PC-3 (cell line): ENCODE results near the gene ARMC3. TPM values are rescaled to one million over a fixed set of nuclear protein-coding genes. Genes with fewer than 3 reads are reported as not detected.

Experiments used
- ATAC-seq: fragments of 200-7000 bp; cut with Tn5 transposase; 2 replicates; pipeline ENCODE4 v1.9.1; 2020; ENCODE audit warnings: mild to moderate bottlenecking, moderate library complexity
- BruUV-seq: library from RNA; stranded (reverse); fragments of 400-500 nt; replicated peaks from 2 replicates; lab custom pipeline; 2021; lab: Mats Ljungman, UMichigan
- CTCF ChIA-PET: fragments of 300-600 bp; sonication (Branson Sonifier 250); formaldehyde crosslinking; loops from one replicate; lab custom pipeline; 2022; ENCODE audit warnings: antibody characterized with exemption; lab: Charles Lee
- POLR2A ChIA-PET: fragments of 300-600 bp; sonication (Branson Sonifier 250); formaldehyde crosslinking; loops from one replicate; lab custom pipeline; 2022; ENCODE audit warnings: antibody characterized with exemption; ENCODE audit not compliant: unreplicated experiment; lab: Charles Lee
- DNase-seq: peaks from one replicate; pipeline ENCODE4 v3.0.0-alpha.2; 2015
- H2AFZ ChIP-seq: fragments of 300-600 bp; sonication (generic); 2 replicates; pipeline ENCODE4 v1.6.0; 2016; ENCODE audit warnings: antibody characterized with exemption, low read length
- H3F3A ChIP-seq: fragments of 300-600 bp; sonication (generic); one replicate; pipeline ENCODE4 v1.6.0; 2017; ENCODE audit warnings: antibody characterized with exemption, low read length, control low read depth, mild to moderate bottlenecking; ENCODE audit not compliant: unreplicated experiment
- H3K27ac ChIP-seq: fragments of 300-600 bp; sonication (generic); 2 replicates; pipeline ENCODE4 v1.5.1; 2016; ENCODE audit warnings: mild to moderate bottlenecking, low read length
- H3K27me3 ChIP-seq: fragments of 300-600 bp; sonication (generic); 2 replicates; pipeline ENCODE4 v1.6.1; 2016; ENCODE audit warnings: low read length, mixed read lengths
- H3K36me3 ChIP-seq: fragments of 300-600 bp; sonication (generic); 2 replicates; pipeline ENCODE4 v1.6.1; 2016; ENCODE audit warnings: low read depth, mixed run types, low read length, mixed read lengths
- H3K4me1 ChIP-seq: fragments of 300-600 bp; sonication (generic); 2 replicates; pipeline ENCODE4 v1.5.1; 2016; ENCODE audit warnings: low read length; ENCODE audit not compliant: insufficient read depth
- H3K4me2 ChIP-seq: fragments of 300-600 bp; sonication (generic); 2 replicates; pipeline ENCODE4 v1.6.0; 2016; ENCODE audit warnings: low read length
- H3K4me3 ChIP-seq: fragments of 300-600 bp; sonication (generic); 2 replicates; pipeline ENCODE4 v1.5.1; 2016; ENCODE audit warnings: mild to moderate bottlenecking, low read length, mixed read lengths
- H3K79me2 ChIP-seq: fragments of 300-600 bp; sonication (generic); 2 replicates; pipeline ENCODE4 v1.6.1; 2017; ENCODE audit warnings: low read length, mixed read lengths
- H3K9ac ChIP-seq: fragments of 300-600 bp; sonication (generic); 2 replicates; pipeline ENCODE4 v1.6.0; 2016; ENCODE audit warnings: mild to moderate bottlenecking, low read length
- H3K9me2 ChIP-seq: fragments of 300-600 bp; sonication (generic); replicated peaks from 2 replicates; pipeline ENCODE4 v1.6.1; 2016; ENCODE audit warnings: mixed run types, low read length, mixed read lengths
- H3K9me3 ChIP-seq: fragments of 300-600 bp; sonication (generic); 2 replicates; pipeline ENCODE4 v1.6.1; 2016; ENCODE audit warnings: low read length, mixed read lengths
- H4K20me1 ChIP-seq: fragments of 300-600 bp; sonication (generic); 2 replicates; pipeline ENCODE4 v1.6.1; 2016; ENCODE audit warnings: low read length, mixed read lengths
- CTCF ChIP-seq: fragments of 300-600 bp; sonication (generic); conservative IDR thresholded peaks from 2 replicates; pipeline ENCODE4 v1.5.1; 2017; ENCODE audit warnings: antibody characterized with exemption, low read depth, mild to moderate bottlenecking, low read length
- EZH2 ChIP-seq: fragments of 300-600 bp; sonication (generic); IDR thresholded peaks from one replicate; pipeline ENCODE4 v1.6.1; 2017; ENCODE audit warnings: antibody characterized with exemption, mild to moderate bottlenecking, low read length; ENCODE audit not compliant: unreplicated experiment
- EZH2phosphoT487 ChIP-seq: fragments of 300-600 bp; sonication (generic); IDR thresholded peaks from 2 replicates; pipeline ENCODE4 v1.6.1; 2018; ENCODE audit warnings: mild to moderate bottlenecking, antibody characterized with exemption, low read length, borderline replicate concordance
- intact Hi-C: fragments of 100-400 bp; cut with micrococcal nuclease; formaldehyde crosslinking; loops from 2 replicates; pipeline ENCODE4 v1.9.0; 2023
- total RNA-seq: library from RNA; depleted of rRNA; stranded (reverse); fragments of >200 nt; gene quantifications from 2 replicates; pipeline ENCODE4 v1.2.3, GENCODE V29; 2014

ARMC3 gene
- total RNA-seq, 1 experiment from 2014 or later, result 0.18 TPM

- Histone ChIP-seq H3F3A (no peaks in the 10 kb centered on the region), H4K20me1 (no peaks in the 10 kb centered on the region), H3K9me2 (no peaks in the 10 kb centered on the region), H2AFZ (no peak overlapping the region), H3K4me2 (no peak overlapping the region), H3K36me3 (no peaks in the 10 kb centered on the region), H3K27ac (no peak overlapping the region), H3K4me3 (no peak overlapping the region), H3K4me1 (no peaks in the 10 kb centered on the region), H3K79me2 (no peaks in the 10 kb centered on the region), H3K9ac (no peak overlapping the region), H3K27me3 (no peaks in the 10 kb centered on the region), H3K9me3 (no peaks in the 10 kb centered on the region)
- no peak for ATAC-seq
- CTCF ChIA-PET, result no interaction called here
- no peak for DNase-seq
- no TSS peak for BruUV-seq
- no peak for TF ChIP-seq EZH2
- TF ChIP-seq EZH2phosphoT487, result no peak
- TF ChIP-seq CTCF, result no peak
- intact Hi-C loops, result no loop called here
- POLR2A ChIA-PET, result no interaction called here
Measured at GRCh38 chr10:22945934-22946673, 18.3 kb downstream of the ARMC3 start.

GRCh38 chr10:22954970-22955369 is 27.1 kb downstream of the ARMC3 start:
- Histone ChIP-seq H3K4me2 (no peak overlapping the region), H3K36me3 (no peaks in the 10 kb centered on the region), H3K9ac (no peak overlapping the region), H3K9me2 (no peaks in the 10 kb centered on the region), H3F3A (no peaks in the 10 kb centered on the region), H3K4me3 (no peak overlapping the region), H2AFZ (no peak overlapping the region), H3K27ac (no peak overlapping the region), H4K20me1 (no peaks in the 10 kb centered on the region), H3K27me3 (no peaks in the 10 kb centered on the region), H3K4me1 (0 out of 2 replicates have a peak, but pooled peaks cover 4% of the 10 kb centered on the region), H3K79me2 (no peaks in the 10 kb centered on the region), H3K9me3 (no peaks in the 10 kb centered on the region)
- no peak for TF ChIP-seq CTCF
- no peak for TF ChIP-seq EZH2
- TF ChIP-seq EZH2phosphoT487, result no peak
- CTCF ChIA-PET, result no interaction called here
- POLR2A ChIA-PET, result no interaction called here
- no TSS peak for BruUV-seq
- DNase-seq (no peak), ATAC-seq (no peak)
- intact Hi-C loops, result no loop called here

- Histone ChIP-seq H4K20me1 (no peaks in the 10 kb centered on the region), H3K9ac (no peak overlapping the region), H3K4me2 (no peak overlapping the region), H3F3A (no peaks in the 10 kb centered on the region), H3K79me2 (no peaks in the 10 kb centered on the region), H3K4me1 (0 out of 2 replicates have a peak, but pooled peaks cover 4% of the 10 kb centered on the region), H3K9me3 (no peaks in the 10 kb centered on the region), H3K9me2 (no peaks in the 10 kb centered on the region), H3K4me3 (no peak overlapping the region), H3K27me3 (no peaks in the 10 kb centered on the region), H3K36me3 (no peaks in the 10 kb centered on the region), H2AFZ (no peak overlapping the region), H3K27ac (no peak overlapping the region)
- ChIA-PET POLR2A (no interaction called here), CTCF (no interaction called here)
- BruUV-seq, result no TSS peak
- intact Hi-C loops, result no loop called here
- TF ChIP-seq CTCF (no peak), EZH2 (no peak)
- DNase-seq (peak; percentile 45), ATAC-seq (no peak)
Measured at GRCh38 chr10:22958338-22958737, 30.5 kb downstream of the ARMC3 start.
